Measurements from ENCODE around the gene BMX.

The BMX gene

GRCh38 chrX:15514279-15514678 is 13.7 kb downstream of the BMX start:
- no peak for TF ChIP-seq CTCF (IDR thresholded peaks at IDR 0.05; ENCODE audit: low read depth, low read length)
- DNase-seq (ENCODE audit: extremely low read depth, low read depth), result no peak

GRCh38 chrX:15515931-15516330 is 15.3 kb downstream of the BMX start:
- TF ChIP-seq CTCF (IDR thresholded peaks at IDR 0.05; ENCODE audit: low read depth, low read length), result no peak

GRCh38 chrX:15522464-15522863 is 21.9 kb downstream of the BMX start:
- no peak for DNase-seq (ENCODE audit: extremely low read depth, low read depth)
- no peak for TF ChIP-seq CTCF (IDR thresholded peaks at IDR 0.05; ENCODE audit: low read depth, low read length)

More at GRCh38 chrX:15515931-15516330, 15.3 kb downstream of the BMX start:
- no peak for DNase-seq (ENCODE audit: extremely low read depth, low read depth)

GRCh38 chrX:15523088-15523487 is 22.5 kb downstream of the BMX start:
- no peak for TF ChIP-seq CTCF (IDR thresholded peaks at IDR 0.05; ENCODE audit: low read depth, low read length)
- DNase-seq (ENCODE audit: extremely low read depth, low read depth), result no peak

- DNase-seq (ENCODE audit: extremely low read depth, low read depth), result no peak
- TF ChIP-seq CTCF (IDR thresholded peaks at IDR 0.05; ENCODE audit: low read depth, low read length), result no peak
Measured at GRCh38 chrX:15524417-15524816, 23.8 kb downstream of the BMX start.

- no peak for DNase-seq (ENCODE audit: extremely low read depth, low read depth)
- no peak for TF ChIP-seq CTCF (IDR thresholded peaks at IDR 0.05; ENCODE audit: low read depth, low read length)
Measured at GRCh38 chrX:15525664-15526416, 25.2 kb downstream of the BMX start.

- TF ChIP-seq CTCF (IDR thresholded peaks at IDR 0.05; ENCODE audit: low read depth, low read length), result no peak
- no peak for DNase-seq (ENCODE audit: extremely low read depth, low read depth)
Measured at GRCh38 chrX:15529165-15529564, 28.6 kb downstream of the BMX start.
